Measurements from ENCODE around the gene ZPBP2. TPM values are rescaled to one million over a fixed set of nuclear protein-coding genes. Genes with fewer than 3 reads are reported as not detected.

ZPBP2 gene
- total RNA-seq, 1 experiment from 2014 or later, result not detected

DNA sequence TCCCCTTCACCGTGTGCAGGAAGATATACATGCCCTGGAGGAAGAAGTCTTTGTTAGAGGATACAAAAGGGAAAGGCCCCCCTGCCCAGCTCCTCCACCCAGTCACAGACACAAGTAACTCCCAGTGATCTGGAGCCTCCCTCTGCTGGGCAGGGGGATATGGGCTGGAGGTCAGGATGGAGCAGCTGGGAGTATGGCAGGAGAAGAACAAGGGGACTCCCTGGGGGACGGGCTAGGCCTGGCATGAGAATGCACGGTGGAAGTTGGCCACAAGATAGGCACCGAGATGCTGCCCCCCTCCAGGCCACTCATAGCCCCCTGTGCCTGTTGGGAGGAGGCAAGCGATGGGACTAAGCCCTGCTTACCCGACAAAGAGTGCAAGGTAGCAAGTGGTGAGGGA is 55.2 kb downstream of the ZPBP2 start:
- Histone ChIP-seq H3K4me3 (replicated peaks in 1 of 2; ENCODE audit: low read depth in 1 of 2, low read length in 2 of 2) (no peak overlapping the region), H3K9me2 (ENCODE audit: insufficient read depth) (no peaks in the 10 kb centered on the region), H3K4me2 (ENCODE audit: low read length) (no peak overlapping the region), H2AFZ (ENCODE audit: low read depth, low read length, poor library complexity, severe bottlenecking) (no peak overlapping the region), H4K20me1 (ENCODE audit: insufficient read depth) (no peaks in the 10 kb centered on the region), H3K79me2 (ENCODE audit: insufficient read depth, low read length) (peaks cover 24% of the 10 kb centered on the region; the same call in 1 of the 2 replicates), H3K27ac (ENCODE audit: low read depth, low read length) (no peak overlapping the region), H3K9ac (ENCODE audit: low read length) (no peak overlapping the region), H3K36me3 (ENCODE audit: control insufficient read depth in 1 of 2, insufficient read depth in 2 of 2, low read length in 2 of 2) (peaks cover 5 to 31% of the 10 kb centered on the region in 2 experiments; a peak in 2 of 4 replicates), H3K27me3 (ENCODE audit: insufficient read depth, low read length) (no peaks in the 10 kb centered on the region), H3K9me3 (ENCODE audit: control insufficient read depth in 1 of 2, insufficient read depth in 1 of 2, low read depth in 1 of 2, low read length in 2 of 2) (no peaks in the 10 kb centered on the region), H3K4me1 (ENCODE audit: control insufficient read depth in 1 of 2, insufficient read depth in 2 of 2, low read length in 2 of 2) (peaks cover 0 to 15% of the 10 kb centered on the region in 2 experiments; a peak in 3 of 4 replicates)
- CTCF ChIA-PET, result no interaction called here
- TF ChIP-seq EZH2 (IDR thresholded peaks at IDR 0.05) (no peak), YY1 (IDR thresholded peaks at IDR 0.05; ENCODE audit: extremely low read depth, insufficient replicate concordance, low read depth, low read length) (no peak), POLR2AphosphoS5 (IDR thresholded peaks at IDR 0.05; ENCODE audit: low read depth, low read length) (no peak), EGR1 (IDR thresholded peaks at IDR 0.05; ENCODE audit: low read depth) (no peak), FOSL1 (IDR thresholded peaks at IDR 0.05; ENCODE audit: low read depth) (no peak), ELF1 (IDR thresholded peaks at IDR 0.05; ENCODE audit: borderline replicate concordance, low read depth) (no peak), TCF7L2 (IDR thresholded peaks at IDR 0.05; ENCODE audit: borderline replicate concordance, extremely low read depth, insufficient read depth, insufficient read length) (no peak), EZH2phosphoT487 (IDR thresholded peaks at IDR 0.05; ENCODE audit: borderline replicate concordance) (no peak), CBX3 (IDR thresholded peaks at IDR 0.05; ENCODE audit: low read depth) (no peak), JUND (IDR thresholded peaks at IDR 0.05) (no peak), RAD21 (IDR thresholded peaks at IDR 0.05; ENCODE audit: low read depth) (no peak), CEBPB (IDR thresholded peaks at IDR 0.05; ENCODE audit: low read depth) (no peak), SRF (IDR thresholded peaks at IDR 0.05; ENCODE audit: low read depth) (no peak)
- TF ChIP-seq, protein P1, sequence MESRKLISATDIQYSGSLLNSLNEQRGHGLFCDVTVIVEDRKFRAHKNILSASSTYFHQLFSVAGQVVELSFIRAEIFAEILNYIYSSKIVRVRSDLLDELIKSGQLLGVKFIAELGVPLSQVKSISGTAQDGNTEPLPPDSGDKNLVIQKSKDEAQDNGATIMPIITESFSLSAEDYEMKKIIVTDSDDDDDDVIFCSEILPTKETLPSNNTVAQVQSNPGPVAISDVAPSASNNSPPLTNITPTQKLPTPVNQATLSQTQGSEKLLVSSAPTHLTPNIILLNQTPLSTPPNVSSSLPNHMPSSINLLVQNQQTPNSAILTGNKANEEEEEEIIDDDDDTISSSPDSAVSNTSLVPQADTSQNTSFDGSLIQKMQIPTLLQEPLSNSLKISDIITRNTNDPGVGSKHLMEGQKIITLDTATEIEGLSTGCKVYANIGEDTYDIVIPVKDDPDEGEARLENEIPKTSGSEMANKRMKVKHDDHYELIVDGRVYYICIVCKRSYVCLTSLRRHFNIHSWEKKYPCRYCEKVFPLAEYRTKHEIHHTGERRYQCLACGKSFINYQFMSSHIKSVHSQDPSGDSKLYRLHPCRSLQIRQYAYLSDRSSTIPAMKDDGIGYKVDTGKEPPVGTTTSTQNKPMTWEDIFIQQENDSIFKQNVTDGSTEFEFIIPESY (IDR thresholded peaks at IDR 0.05; ENCODE audit: extremely low read depth, insufficient replicate concordance, low read length), result no peak
- TF ChIP-seq, protein P2, sequence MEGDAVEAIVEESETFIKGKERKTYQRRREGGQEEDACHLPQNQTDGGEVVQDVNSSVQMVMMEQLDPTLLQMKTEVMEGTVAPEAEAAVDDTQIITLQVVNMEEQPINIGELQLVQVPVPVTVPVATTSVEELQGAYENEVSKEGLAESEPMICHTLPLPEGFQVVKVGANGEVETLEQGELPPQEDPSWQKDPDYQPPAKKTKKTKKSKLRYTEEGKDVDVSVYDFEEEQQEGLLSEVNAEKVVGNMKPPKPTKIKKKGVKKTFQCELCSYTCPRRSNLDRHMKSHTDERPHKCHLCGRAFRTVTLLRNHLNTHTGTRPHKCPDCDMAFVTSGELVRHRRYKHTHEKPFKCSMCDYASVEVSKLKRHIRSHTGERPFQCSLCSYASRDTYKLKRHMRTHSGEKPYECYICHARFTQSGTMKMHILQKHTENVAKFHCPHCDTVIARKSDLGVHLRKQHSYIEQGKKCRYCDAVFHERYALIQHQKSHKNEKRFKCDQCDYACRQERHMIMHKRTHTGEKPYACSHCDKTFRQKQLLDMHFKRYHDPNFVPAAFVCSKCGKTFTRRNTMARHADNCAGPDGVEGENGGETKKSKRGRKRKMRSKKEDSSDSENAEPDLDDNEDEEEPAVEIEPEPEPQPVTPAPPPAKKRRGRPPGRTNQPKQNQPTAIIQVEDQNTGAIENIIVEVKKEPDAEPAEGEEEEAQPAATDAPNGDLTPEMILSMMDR (IDR thresholded peaks at IDR 0.05 in 2 of 3, conservative IDR thresholded peaks at IDR 0.05 in 1 of 3; ENCODE audit: borderline replicate concordance in 1 of 3, insufficient read depth in 1 of 3, low read depth in 2 of 3, low read length in 2 of 3), result no peak
- TF ChIP-seq, protein P3, sequence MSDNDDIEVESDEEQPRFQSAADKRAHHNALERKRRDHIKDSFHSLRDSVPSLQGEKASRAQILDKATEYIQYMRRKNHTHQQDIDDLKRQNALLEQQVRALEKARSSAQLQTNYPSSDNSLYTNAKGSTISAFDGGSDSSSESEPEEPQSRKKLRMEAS (IDR thresholded peaks at IDR 0.05), result no peak
- POLR2A ChIA-PET, result no interaction called here
- BruUV-seq (replicated peaks), result no TSS peak
- no peak for DNase-seq (ENCODE audit: low read depth, low spot score)
- RAD21 ChIA-PET (ENCODE audit: low non-redundant PET in 1 of 2, low total read pairs in 2 of 2, uncharacterized antibody in 2 of 2, unreplicated experiment in 2 of 2), result no interaction called here
- intact Hi-C loops (cut with micrococcal nuclease), result no loop called here
- ATAC-seq, result no peak

Data from HCT116 (cell line).